MM.1S (cell line): Measurements from ENCODE around the gene PDE1A.

ENCODE experiments used
- CTCF ChIP-seq: fragments of 300-600 bp; sonication (generic); IDR thresholded peaks from 2 replicates; pipeline ENCODE4 v1.5.1; 2016; ENCODE audit warnings: antibody characterized with exemption, low read length, mixed read lengths
- EZH2 ChIP-seq: fragments of 300-600 bp; sonication (generic); optimal IDR thresholded peaks from 2 replicates; pipeline ENCODE3; 2017; ENCODE audit warnings: low read depth, mild to moderate bottlenecking, antibody characterized with exemption, low read length, mixed read lengths
- EZH2phosphoT487 ChIP-seq: fragments of 300-600 bp; sonication (generic); IDR thresholded peaks from 2 replicates; pipeline ENCODE4 v1.6.1; 2018; ENCODE audit warnings: antibody characterized with exemption, low read length

GRCh38 chr2:182420669-182421068 is 6.2 kb downstream of the PDE1A start:
- TF ChIP-seq CTCF (no peak), EZH2phosphoT487 (no peak), EZH2 (no peak)
